Muscle of back (tissue), 10 donors: Measurements from ENCODE around the gene BLZF1. TPM values are rescaled to one million over a fixed set of nuclear protein-coding genes. Genes with fewer than 3 reads are reported as not detected.

Source experiments
- polyA plus RNA-seq, 10 donors: library from polyadenylated mRNA; unstranded; fragments of 120-200 nt; gene quantifications; one replicate each; pipeline ENCODE4 v1.2.1, GENCODE V29; 2013; ENCODE audit not compliant: insufficient read length in 10 of 10

The BLZF1 gene
- polyA plus RNA-seq, 10 donors = 17.4 to 21.6 (median 20.0) TPM

Other genes starting within 250 kb of the BLZF1 start
- gene NME7, start 398 bp upstream of the BLZF1 start, polyA plus RNA-seq = 10 to 100 TPM; 17.6 to 24.3 (median 21.5) TPM
- gene CCDC181, start 59.3 kb downstream of the BLZF1 start, polyA plus RNA-seq = 1 to 10 TPM in 9 of 10 donors, under 1 TPM in 1; 0.77 to 1.4 (median 1.2) TPM
- 1 to 10 TPM; 5.7 to 8.2 (median 7.7) TPM for gene SLC19A2, start 117.7 kb downstream of the BLZF1 start, polyA plus RNA-seq
- 1 to 10 TPM in 1 of 10 donors, under 1 TPM in 9; 0.03 to 1.3 (median 0.23) TPM for gene F5, start 218.3 kb downstream of the BLZF1 start, polyA plus RNA-seq